Smooth muscle cell (in vitro differentiated cells): ENCODE measurements around the gene RPS2. TPM values are rescaled to one million over a fixed set of nuclear protein-coding genes. Genes with fewer than 3 reads are reported as not detected.

Source experiments
- DNase-seq: peaks from one replicate; lab custom pipeline; 2025; ENCODE audit not compliant: unreplicated experiment; lab: John Stamatoyannopoulos, UW
- H2AFZ ChIP-seq: fragments of 200-600 bp; sonication (generic); 2 replicates; pipeline ENCODE4 v1.6.0; 2016; ENCODE audit warnings: antibody characterized with exemption, low read depth, mild to moderate bottlenecking
- H3F3A ChIP-seq: fragments of 200-600 bp; sonication (generic); 2 replicates; pipeline ENCODE4 v1.6.0; 2017; ENCODE audit warnings: antibody characterized with exemption, low read depth
- H3K27ac ChIP-seq: fragments of 200-600 bp; sonication (generic); 2 replicates; pipeline ENCODE4 v1.5.1; 2016; ENCODE audit warnings: low read depth, mild to moderate bottlenecking
- H3K27me3 ChIP-seq: fragments of 200-600 bp; sonication (generic); 2 replicates; pipeline ENCODE4 v1.6.1; 2016; ENCODE audit warnings: low read depth, mild to moderate bottlenecking
- H3K36me3 ChIP-seq: fragments of 200-600 bp; sonication (generic); 2 replicates; pipeline ENCODE4 v1.5.1; 2016; ENCODE audit warnings: low read depth
- H3K4me1 ChIP-seq: fragments of 200-600 bp; sonication (generic); 2 replicates; pipeline ENCODE4 v1.5.1; 2016; ENCODE audit warnings: low read depth
- H3K4me2 ChIP-seq: fragments of 200-600 bp; sonication (generic); 2 replicates; pipeline ENCODE4 v1.6.0; 2016; ENCODE audit warnings: mild to moderate bottlenecking
- H3K4me3 ChIP-seq: fragments of 200-600 bp; sonication (generic); 2 replicates; pipeline ENCODE4 v1.5.1; 2016; ENCODE audit warnings: mild to moderate bottlenecking
- H3K79me2 ChIP-seq: fragments of 200-600 bp; sonication (generic); 2 replicates; pipeline ENCODE4 v1.6.0; 2016; ENCODE audit warnings: low read depth, mild to moderate bottlenecking
- H3K9ac ChIP-seq: fragments of 200-600 bp; sonication (generic); 2 replicates; pipeline ENCODE4 v1.6.0; 2016; ENCODE audit warnings: low read depth
- H3K9me3 ChIP-seq: fragments of 200-600 bp; sonication (generic); replicated peaks from 2 replicates; pipeline ENCODE4 v1.5.1; 2016; ENCODE audit warnings: low read depth
- H4K20me1 ChIP-seq: fragments of 200-600 bp; sonication (generic); 2 replicates; pipeline ENCODE4 v1.6.0; 2016; ENCODE audit warnings: low read depth
- CTCF ChIP-seq: fragments of 200-600 bp; sonication (generic); IDR thresholded peaks from 2 replicates; pipeline ENCODE4 v1.5.1; 2017; ENCODE audit warnings: borderline replicate concordance, mild to moderate bottlenecking, antibody characterized with exemption; ENCODE audit not compliant: insufficient read depth, poor library complexity, severe bottlenecking
- WGBS: methylation state at CpG from one replicate; pipeline ENCODE4 v1.1.7; 2016; ENCODE audit warnings: low lambda C conversion rate; 5-methylcytosine and 5-hydroxymethylcytosine counted together
- polyA plus RNA-seq: library from polyadenylated mRNA; unstranded; fragments of >200 nt; fragmentation: Nextera tagmentation; extraction: Ambion mirVana; gene quantifications from 2 replicates; pipeline ENCODE4 v1.2.1, GENCODE V29; 2016
- total RNA-seq: library from RNA; depleted of rRNA; stranded (reverse); fragments of >200 nt; gene quantifications from 2 replicates; pipeline ENCODE4 v1.2.3, GENCODE V29; 2014

The RPS2 gene
- total and polyA plus RNA-seq, 2 experiments from 2014 or later: 2,041 to 2,576 TPM

- H3K9me3 ChIP-seq: no peaks in the 10 kb centered on the region
- H3K36me3 ChIP-seq: no peaks in the 10 kb centered on the region
- peaks cover 18% of the 10 kb centered on the region for H3K4me1 ChIP-seq
- peaks cover 15% of the 10 kb centered on the region for H3F3A ChIP-seq
- no peak for TF ChIP-seq CTCF
- H3K4me3 ChIP-seq: no peak overlapping the region
- WGBS: 98% methylated on average over 10 of the region's 10 CpGs
- H2AFZ ChIP-seq: no peak overlapping the region
- no peak overlapping the region for H3K4me2 ChIP-seq
- no peak overlapping the region for H3K27ac ChIP-seq
- peaks cover 47% of the 10 kb centered on the region for H3K27me3 ChIP-seq
- DNase-seq: no peak
- H3K9ac ChIP-seq: no peak overlapping the region
- H4K20me1 ChIP-seq: no peaks in the 10 kb centered on the region
- no peaks in the 10 kb centered on the region for H3K79me2 ChIP-seq
Measured at GRCh38 chr16:1987198-1987597, 22.6 kb upstream of the RPS2 start.

- H3K9ac ChIP-seq: no peak overlapping the region
- DNase-seq: no peak
- no peaks in the 10 kb centered on the region for H4K20me1 ChIP-seq
- peaks cover 7% of the 10 kb centered on the region for H3F3A ChIP-seq
- TF ChIP-seq CTCF: no peak
- no peak overlapping the region for H3K27ac ChIP-seq
- H3K36me3 ChIP-seq: no peaks in the 10 kb centered on the region
- H3K79me2 ChIP-seq: no peaks in the 10 kb centered on the region
- no peak overlapping the region for H2AFZ ChIP-seq
- 98% methylated on average over 14 of the region's 14 CpGs for WGBS
- H3K4me2 ChIP-seq: peak overlapping the region; percentile 99
- peaks cover 52% of the 10 kb centered on the region for H3K27me3 ChIP-seq
- H3K4me1 ChIP-seq: peaks cover 11% of the 10 kb centered on the region
- H3K4me3 ChIP-seq: peak overlapping the region; percentile 89
- H3K9me3 ChIP-seq: no peaks in the 10 kb centered on the region
Measured at GRCh38 chr16:1985466-1986150, 21.0 kb upstream of the RPS2 start.

- peak; percentile 36 for DNase-seq
- 9% methylated on average over 55 of the region's 58 CpGs for WGBS
- Histone ChIP-seq H3F3A (peaks cover 7% of the 10 kb centered on the region), H3K27ac (peak overlapping the region; percentile 13), H3K4me2 (peak overlapping the region; percentile 99), H3K79me2 (no peaks in the 10 kb centered on the region), H3K36me3 (no peaks in the 10 kb centered on the region), H3K9me3 (no peaks in the 10 kb centered on the region), H4K20me1 (no peaks in the 10 kb centered on the region), H3K4me3 (peak overlapping the region; percentile 89), H3K27me3 (peaks cover 53% of the 10 kb centered on the region), H3K4me1 (peaks cover 19% of the 10 kb centered on the region), H3K9ac (peak overlapping the region; percentile 84), H2AFZ (peak overlapping the region; percentile 81)
- no peak for TF ChIP-seq CTCF
Measured at GRCh38 chr16:1984347-1985225, 20.0 kb upstream of the RPS2 start.
